Measurements from ENCODE around the gene ACTBL2. TPM values are rescaled to one million over a fixed set of nuclear protein-coding genes. Genes with fewer than 3 reads are reported as not detected.

Gene ACTBL2
- total and polyA plus RNA-seq, 4 donors, result 0.04 to 0.29 (median 0.09) TPM; not detected in 1

DNA sequence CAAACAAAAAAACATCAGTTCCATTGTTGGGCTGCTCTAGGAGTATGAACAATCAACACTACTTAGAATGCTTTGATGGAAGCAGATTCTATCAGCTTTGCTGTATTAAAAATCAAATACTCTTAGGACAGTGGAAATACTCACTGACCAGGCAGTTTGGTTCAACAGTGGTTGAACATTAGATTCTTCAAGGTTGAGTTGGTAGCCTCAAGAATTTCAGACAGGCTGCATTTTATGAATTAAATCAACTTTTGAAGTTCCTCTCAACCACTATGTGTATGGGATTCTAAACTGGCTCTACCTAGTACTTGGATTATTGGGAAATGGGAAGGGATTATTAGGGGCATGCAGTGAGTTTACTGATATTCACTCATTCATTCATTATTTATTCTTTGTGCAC lies 35.0 kb downstream of the ACTBL2 start:
- H3K4me1 ChIP-seq (ENCODE audit: control insufficient read depth in 5 of 5, insufficient read depth in 5 of 5, low read length in 5 of 5), result peaks cover 0 to 19% (median 6%) of the 10 kb centered on the region in 5 donors
- H3K36me3 ChIP-seq (ENCODE audit: control insufficient read depth in 4 of 4, insufficient read depth in 4 of 4, low read length in 4 of 4), result no peaks in the 10 kb centered on the region
- DNase-seq (no peak), ATAC-seq (ENCODE audit: insufficient read depth, low FRiP score) (no peak)
- TF ChIP-seq CTCF (IDR thresholded peaks at IDR 0.05; ENCODE audit: control extremely low read depth, extremely low read depth), result no peak
- H3K9ac ChIP-seq (ENCODE audit: insufficient read depth in 1 of 2, low read length in 2 of 2), result no peak overlapping the region
- no peak overlapping the region for H3K4me3 ChIP-seq
- H3K9me3 ChIP-seq (ENCODE audit: control insufficient read depth in 4 of 4, insufficient read depth in 3 of 4, low read length in 3 of 4), result peaks cover 0 to 1% (median 0%) of the 10 kb centered on the region in 4 donors
- no peak overlapping the region for H3K27ac ChIP-seq (ENCODE audit: low read depth in 1 of 2, low read length in 1 of 2)
- no peaks in the 10 kb centered on the region for H3K27me3 ChIP-seq (ENCODE audit: control insufficient read depth in 3 of 3, insufficient read depth in 3 of 3, low read length in 2 of 3)

DNA sequence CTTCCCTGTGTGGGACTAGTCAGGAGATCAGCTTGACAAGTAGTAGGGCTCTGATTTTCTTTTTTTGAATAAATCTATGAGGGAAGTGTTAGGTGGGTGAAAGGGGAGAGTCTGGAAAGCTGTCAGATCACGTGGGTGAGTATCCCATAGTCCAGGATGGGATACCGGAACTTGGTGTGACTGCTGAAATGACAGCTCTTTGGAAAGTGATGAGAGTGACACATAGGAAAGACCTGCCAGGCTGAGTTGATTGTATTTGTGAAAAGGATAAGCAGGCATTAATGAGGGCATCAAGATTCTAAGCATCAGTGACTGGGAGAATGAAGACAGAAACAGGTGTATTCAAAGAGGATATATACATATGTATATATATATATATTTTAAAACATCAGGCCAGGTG lies 35.6 kb downstream of the ACTBL2 start:
- peaks cover 0 to 13% (median 6%) of the 10 kb centered on the region in 5 donors for H3K4me1 ChIP-seq (ENCODE audit: control insufficient read depth in 5 of 5, insufficient read depth in 5 of 5, low read length in 5 of 5)
- peaks cover 0 to 1% (median 0%) of the 10 kb centered on the region in 4 donors for H3K9me3 ChIP-seq (ENCODE audit: control insufficient read depth in 4 of 4, insufficient read depth in 3 of 4, low read length in 3 of 4)
- 93 to 94% methylated on average over 2 of the region's 2 CpGs for WGBS, 2 donors
- DNase-seq (no peak), ATAC-seq (ENCODE audit: insufficient read depth, low FRiP score) (no peak)
- H3K9ac ChIP-seq (ENCODE audit: insufficient read depth in 1 of 2, low read length in 2 of 2), result no peak overlapping the region
- TF ChIP-seq CTCF (IDR thresholded peaks at IDR 0.05; ENCODE audit: control extremely low read depth, extremely low read depth), result no peak
- H3K27me3 ChIP-seq (ENCODE audit: control insufficient read depth in 3 of 3, insufficient read depth in 3 of 3, low read length in 2 of 3), result no peaks in the 10 kb centered on the region
- no peak overlapping the region for H3K4me3 ChIP-seq
- no peaks in the 10 kb centered on the region for H3K36me3 ChIP-seq (ENCODE audit: control insufficient read depth in 4 of 4, insufficient read depth in 4 of 4, low read length in 4 of 4)
- H3K27ac ChIP-seq (ENCODE audit: low read depth in 1 of 2, low read length in 1 of 2), result no peak overlapping the region

- no peak overlapping the region for H3K4me3 ChIP-seq
- no peak for DNase-seq
- H3K9me3 ChIP-seq (ENCODE audit: control insufficient read depth in 4 of 4, insufficient read depth in 3 of 4, low read length in 3 of 4), result peaks cover 0 to 1% (median 0%) of the 10 kb centered on the region in 4 donors
- 88 to 92% methylated on average over 4 of the region's 4 CpGs for WGBS, 2 donors
- no peak for ATAC-seq (ENCODE audit: insufficient read depth, low FRiP score)
- peaks cover 0 to 7% (median 0%) of the 10 kb centered on the region in 5 donors for H3K4me1 ChIP-seq (ENCODE audit: control insufficient read depth in 5 of 5, insufficient read depth in 5 of 5, low read length in 5 of 5)
- H3K36me3 ChIP-seq (ENCODE audit: control insufficient read depth in 4 of 4, insufficient read depth in 4 of 4, low read length in 4 of 4), result no peaks in the 10 kb centered on the region
- no peaks in the 10 kb centered on the region for H3K27me3 ChIP-seq (ENCODE audit: control insufficient read depth in 3 of 3, insufficient read depth in 3 of 3, low read length in 2 of 3)
- no peak overlapping the region for H3K9ac ChIP-seq (ENCODE audit: insufficient read depth in 1 of 2, low read length in 2 of 2)
- H3K27ac ChIP-seq (ENCODE audit: low read depth in 1 of 2, low read length in 1 of 2), result no peak overlapping the region
- no peak for TF ChIP-seq CTCF (IDR thresholded peaks at IDR 0.05; ENCODE audit: control extremely low read depth, extremely low read depth)
Measured at GRCh38 chr5:57445705-57446037, 36.9 kb downstream of the ACTBL2 start.

DNA sequence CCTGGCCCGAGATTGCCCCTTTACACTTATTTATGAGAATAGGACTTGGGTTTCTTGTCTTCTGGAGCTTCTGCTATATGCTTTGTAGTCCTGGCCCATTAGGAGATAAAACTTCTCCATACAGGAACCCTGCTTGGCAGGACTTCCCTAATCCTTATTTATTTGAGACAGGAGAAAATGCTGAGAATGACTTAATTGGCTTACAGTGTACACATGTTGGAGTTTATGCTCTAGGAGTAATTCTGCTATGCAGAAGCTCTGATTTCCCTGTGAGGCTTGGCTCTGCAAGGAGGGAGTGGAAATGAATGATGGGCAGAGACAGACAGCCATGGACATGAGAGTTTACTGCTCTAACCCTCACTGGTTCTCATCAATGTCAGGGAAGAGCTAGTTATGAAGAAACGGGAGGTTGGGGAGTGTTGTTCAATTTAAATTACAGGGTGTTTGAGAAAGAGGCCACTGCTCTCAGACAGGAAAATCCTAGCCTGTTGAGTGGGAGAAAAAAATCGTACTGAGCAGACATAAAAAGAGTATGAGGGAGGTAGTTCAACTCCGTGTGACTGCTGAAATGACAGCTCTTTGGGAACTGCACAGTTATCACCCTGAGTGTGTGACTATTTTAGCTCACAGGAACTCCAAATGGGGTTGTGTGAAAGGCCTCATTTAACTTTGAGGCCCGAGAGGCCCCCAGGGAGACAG lies 37.5 kb downstream of the ACTBL2 start:
- Histone ChIP-seq H3K4me1 (ENCODE audit: control insufficient read depth in 5 of 5, insufficient read depth in 5 of 5, low read length in 5 of 5) (peaks cover 0 to 7% (median 0%) of the 10 kb centered on the region in 5 donors), H3K27me3 (ENCODE audit: control insufficient read depth in 3 of 3, insufficient read depth in 3 of 3, low read length in 2 of 3) (no peaks in the 10 kb centered on the region), H3K27ac (ENCODE audit: low read depth in 1 of 2, low read length in 1 of 2) (no peak overlapping the region), H3K36me3 (ENCODE audit: control insufficient read depth in 4 of 4, insufficient read depth in 4 of 4, low read length in 4 of 4) (no peaks in the 10 kb centered on the region), H3K4me3 (no peak overlapping the region), H3K9ac (ENCODE audit: insufficient read depth in 1 of 2, low read length in 2 of 2) (no peak overlapping the region), H3K9me3 (ENCODE audit: control insufficient read depth in 4 of 4, insufficient read depth in 3 of 4, low read length in 3 of 4) (peaks cover 0 to 1% (median 0%) of the 10 kb centered on the region in 4 donors)
- ATAC-seq (ENCODE audit: insufficient read depth, low FRiP score) (no peak), DNase-seq (no peak)
- WGBS, 2 donors, result 49 to 69% methylated on average over 5 of the region's 5 CpGs
- no peak for TF ChIP-seq CTCF (IDR thresholded peaks at IDR 0.05; ENCODE audit: control extremely low read depth, extremely low read depth)

All from lung (tissue), 12 donors.